Choroid plexus epithelial cell (primary cell): ENCODE data around the gene LRRC61.
"Not testable (repeated sequence)": the region's sequence is repeated elsewhere in the genome, so short reads cannot be mapped to it uniquely, and the experiment has no call there.

Source experiments
- DNase-seq: peaks from one replicate; pipeline ENCODE4 v3.0.0-alpha.2; 2010; ENCODE audit warnings: low read depth
- H3K4me3 ChIP-seq: 2 replicates; pipeline ENCODE4 v1.5.1; 2011; ENCODE audit warnings: low read depth, mild to moderate bottlenecking, control low read depth, low read length, moderate library complexity
- TF ChIP-seq, protein P1 (sequence below): conservative IDR thresholded peaks from 2 replicates; pipeline ENCODE4 v1.5.1; 2011; ENCODE audit warnings: low read depth, mild to moderate bottlenecking, control low read depth, inconsistent platforms, low read length, moderate library complexity

LRRC61 gene, protein sequence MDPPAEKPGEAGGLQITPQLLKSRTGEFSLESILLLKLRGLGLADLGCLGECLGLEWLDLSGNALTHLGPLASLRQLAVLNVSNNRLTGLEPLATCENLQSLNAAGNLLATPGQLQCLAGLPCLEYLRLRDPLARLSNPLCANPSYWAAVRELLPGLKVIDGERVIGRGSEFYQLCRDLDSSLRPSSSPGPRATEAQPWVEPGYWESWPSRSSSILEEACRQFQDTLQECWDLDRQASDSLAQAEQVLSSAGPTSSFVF

DNA sequence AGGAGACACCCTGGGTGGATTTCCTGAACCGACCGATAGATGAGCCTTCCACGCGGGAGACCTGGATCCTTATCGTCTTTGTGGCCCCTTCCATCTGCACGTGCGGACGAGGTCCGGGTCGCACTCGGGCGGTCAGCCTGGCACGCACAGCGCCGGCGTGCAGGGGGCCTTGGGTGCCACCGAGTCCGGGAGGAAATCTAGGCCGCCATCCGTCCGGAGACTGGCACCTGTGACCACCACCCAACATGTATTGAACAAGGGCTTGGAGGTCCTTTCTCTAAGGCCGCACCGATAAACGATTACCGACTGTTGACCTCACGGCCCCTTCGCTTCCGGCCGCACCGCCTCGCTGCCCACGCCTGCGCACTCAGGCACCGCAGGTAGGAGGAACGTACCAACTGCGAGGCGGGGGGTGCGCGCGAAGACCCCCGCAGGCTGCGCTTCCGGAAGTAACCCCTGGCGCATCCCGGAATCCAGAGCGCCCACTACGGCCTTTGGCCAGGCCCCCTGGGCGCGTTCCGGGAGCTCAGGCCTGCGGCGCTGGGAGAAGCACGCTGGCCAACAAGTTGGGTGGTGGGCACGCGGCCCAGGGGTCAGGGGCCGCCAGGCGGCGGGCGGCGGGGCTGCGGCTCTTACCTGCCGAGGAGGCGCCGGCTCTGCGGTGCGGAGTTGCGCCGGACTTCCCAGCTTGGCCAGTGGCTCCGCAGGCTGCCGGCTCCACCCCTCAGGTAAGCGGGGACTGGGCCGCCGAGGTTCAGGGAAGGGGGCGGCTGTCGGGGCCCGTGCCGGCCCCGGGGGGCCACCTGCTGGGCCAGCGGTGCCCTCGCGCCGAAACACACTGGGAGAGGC, at the start of gene LRRC61, which contains the start of gene ACTR3C:
Gene LRRC61, plus strand, starts transcription at position 523 of the 849 bp plus-strand sequence. CDS start 13,507 bp downstream, outside the sequence.
Gene ACTR3C, minus strand, starts transcription at position 713 of the 849 bp plus-strand sequence. CDS start 28,249 bp downstream, outside the sequence.
- peak; percentile 15 for DNase-seq
- TF ChIP-seq, protein P1, sequence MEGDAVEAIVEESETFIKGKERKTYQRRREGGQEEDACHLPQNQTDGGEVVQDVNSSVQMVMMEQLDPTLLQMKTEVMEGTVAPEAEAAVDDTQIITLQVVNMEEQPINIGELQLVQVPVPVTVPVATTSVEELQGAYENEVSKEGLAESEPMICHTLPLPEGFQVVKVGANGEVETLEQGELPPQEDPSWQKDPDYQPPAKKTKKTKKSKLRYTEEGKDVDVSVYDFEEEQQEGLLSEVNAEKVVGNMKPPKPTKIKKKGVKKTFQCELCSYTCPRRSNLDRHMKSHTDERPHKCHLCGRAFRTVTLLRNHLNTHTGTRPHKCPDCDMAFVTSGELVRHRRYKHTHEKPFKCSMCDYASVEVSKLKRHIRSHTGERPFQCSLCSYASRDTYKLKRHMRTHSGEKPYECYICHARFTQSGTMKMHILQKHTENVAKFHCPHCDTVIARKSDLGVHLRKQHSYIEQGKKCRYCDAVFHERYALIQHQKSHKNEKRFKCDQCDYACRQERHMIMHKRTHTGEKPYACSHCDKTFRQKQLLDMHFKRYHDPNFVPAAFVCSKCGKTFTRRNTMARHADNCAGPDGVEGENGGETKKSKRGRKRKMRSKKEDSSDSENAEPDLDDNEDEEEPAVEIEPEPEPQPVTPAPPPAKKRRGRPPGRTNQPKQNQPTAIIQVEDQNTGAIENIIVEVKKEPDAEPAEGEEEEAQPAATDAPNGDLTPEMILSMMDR, result no peak
- peak within 1 kb of the TSS; percentile 66 for H3K4me3 ChIP-seq

DNA sequence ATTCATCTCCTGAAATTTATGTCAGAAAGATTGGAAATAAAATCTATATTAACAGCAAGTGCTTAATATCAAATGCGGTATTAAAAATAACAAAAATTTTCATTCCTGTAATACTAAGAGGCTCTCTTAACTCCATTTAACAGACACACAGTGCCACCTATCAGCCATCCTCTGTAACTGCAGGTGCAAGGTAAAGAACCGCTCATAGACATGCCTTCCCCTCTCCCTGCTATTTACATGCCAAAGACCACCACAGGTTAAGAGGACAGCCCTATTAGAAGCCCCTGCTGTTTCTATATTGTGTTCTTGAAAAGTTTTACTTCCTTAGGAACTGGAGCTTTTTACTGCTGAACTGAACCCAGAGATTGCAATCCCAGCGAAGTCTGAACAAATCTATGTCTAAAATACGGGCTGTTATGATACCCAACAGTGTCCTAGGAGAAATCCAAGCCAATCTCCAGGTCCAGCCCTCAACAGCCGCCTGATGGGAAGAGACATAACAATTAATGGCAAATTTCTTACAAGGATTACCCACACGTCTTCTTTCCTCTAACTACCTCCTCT, 46.9 kb upstream of the LRRC61 start:
- peak; percentile 50 for DNase-seq
- TF ChIP-seq, protein P1, result peak; percentile 61
- H3K4me3 ChIP-seq, result not testable (repeated sequence)

GRCh38 chr7:150278383-150278782, 44.8 kb upstream of the LRRC61 start:
- DNase-seq, H3K4me3 ChIP-seq: not testable (repeated sequence)

DNA sequence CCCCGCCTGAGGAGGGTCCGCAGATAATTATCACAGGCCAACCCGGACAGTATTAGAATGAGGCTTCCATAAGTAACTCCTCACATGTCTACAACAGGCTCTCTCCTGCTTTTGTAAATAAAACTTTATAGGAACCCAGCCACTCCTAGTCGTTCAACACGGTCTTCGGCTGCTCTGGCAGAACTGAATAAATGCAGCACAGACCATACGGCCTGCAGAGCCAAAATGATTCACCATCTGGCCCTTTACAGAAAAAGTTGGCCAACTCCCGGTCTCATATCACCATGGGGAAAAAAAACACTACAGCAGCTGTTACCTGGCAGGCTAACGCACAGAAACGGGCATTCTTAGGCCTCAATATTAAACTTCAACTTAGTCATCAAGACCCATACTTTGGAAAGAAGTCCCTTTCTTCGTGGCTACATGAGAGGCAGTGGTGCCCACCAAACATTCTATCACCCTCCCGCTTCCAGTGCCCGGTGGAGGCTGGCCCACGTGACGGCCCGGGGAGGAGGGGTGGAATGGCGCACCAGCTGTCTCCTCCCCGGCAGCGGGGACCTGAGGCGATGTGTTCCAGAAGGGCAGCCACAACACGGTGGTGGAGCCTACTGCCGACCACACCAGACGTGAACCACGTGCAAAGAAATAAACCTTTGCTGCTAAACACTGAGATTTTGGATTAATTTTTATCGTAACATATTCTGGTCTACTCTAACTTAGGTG, 41.3 kb upstream of the LRRC61 start:
- not testable (repeated sequence) for DNase-seq, H3K4me3 ChIP-seq

DNA sequence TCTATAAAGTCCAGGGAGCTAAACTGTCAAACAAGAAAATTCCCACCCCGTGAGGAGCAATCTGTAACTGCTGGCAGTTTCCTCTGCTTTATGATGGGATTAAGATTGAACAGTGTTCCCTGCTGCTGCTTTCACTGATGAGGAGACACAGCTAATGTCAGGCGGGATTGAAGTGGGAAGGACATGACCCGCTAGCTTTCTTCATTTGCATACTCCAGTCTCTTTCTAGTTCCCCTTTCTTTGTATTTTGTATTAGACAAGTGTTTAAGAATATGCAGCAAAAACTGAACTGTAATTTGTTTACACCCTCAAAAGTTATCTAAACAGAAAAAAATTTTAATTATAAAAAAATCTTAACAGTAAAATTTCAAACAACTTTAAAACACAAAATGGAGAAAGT, 40.0 kb upstream of the LRRC61 start:
- DNase-seq, H3K4me3 ChIP-seq: not testable (repeated sequence)

- DNase-seq, H3K4me3 ChIP-seq: not testable (repeated sequence)
These were observed 39.5 kb upstream of the LRRC61 start for GRCh38 chr7:150283608-150284007.

GRCh38 chr7:150285849-150286754, 37.1 kb upstream of the LRRC61 start:
- peak; percentile 27 for DNase-seq
- TF ChIP-seq, protein P1, result peak; percentile 61
- not testable (repeated sequence) for H3K4me3 ChIP-seq

DNA sequence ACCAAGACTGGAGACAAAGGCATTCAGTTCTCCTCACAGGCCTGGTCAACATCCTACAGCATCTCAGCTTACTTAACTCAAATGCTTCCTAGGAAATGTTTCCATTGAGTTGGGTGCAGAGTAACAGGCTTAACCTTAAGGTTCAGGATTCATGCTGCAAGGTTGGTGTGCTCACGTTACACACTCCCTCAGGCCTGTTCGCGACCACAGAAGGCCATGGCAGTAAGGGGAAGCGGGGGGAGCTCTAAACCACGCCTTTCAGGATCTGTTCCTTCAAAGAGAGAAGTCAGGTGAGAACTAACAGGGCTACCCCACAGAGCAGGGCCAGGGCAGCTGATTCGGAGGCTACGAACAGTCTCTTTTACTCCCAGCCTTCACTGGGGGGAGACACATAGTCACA, 35.3 kb upstream of the LRRC61 start:
- not testable (repeated sequence) for DNase-seq, H3K4me3 ChIP-seq

- H3K4me3 ChIP-seq, DNase-seq: not testable (repeated sequence)
These were observed 34.3 kb upstream of the LRRC61 start for GRCh38 chr7:150288816-150289215.

DNA sequence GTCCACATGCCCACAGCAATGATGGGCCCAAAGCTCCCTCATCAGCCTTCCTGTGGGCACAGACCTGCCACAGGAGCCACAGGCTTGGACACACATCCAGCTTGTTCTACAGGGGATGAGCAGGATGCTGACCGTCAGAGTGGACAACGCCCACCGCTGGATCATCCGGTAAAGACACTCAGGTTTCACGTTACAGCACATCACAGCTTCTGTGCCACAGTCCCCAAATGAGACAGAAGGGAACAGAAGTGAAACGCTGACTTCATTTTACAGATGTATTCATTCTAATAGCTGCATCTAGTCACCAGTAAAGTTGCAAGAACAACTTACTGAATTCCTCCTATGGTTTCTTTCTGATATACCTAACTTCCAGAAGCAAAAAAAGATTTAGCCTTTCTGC, 32.8 kb upstream of the LRRC61 start:
- not testable (repeated sequence) for DNase-seq

DNA sequence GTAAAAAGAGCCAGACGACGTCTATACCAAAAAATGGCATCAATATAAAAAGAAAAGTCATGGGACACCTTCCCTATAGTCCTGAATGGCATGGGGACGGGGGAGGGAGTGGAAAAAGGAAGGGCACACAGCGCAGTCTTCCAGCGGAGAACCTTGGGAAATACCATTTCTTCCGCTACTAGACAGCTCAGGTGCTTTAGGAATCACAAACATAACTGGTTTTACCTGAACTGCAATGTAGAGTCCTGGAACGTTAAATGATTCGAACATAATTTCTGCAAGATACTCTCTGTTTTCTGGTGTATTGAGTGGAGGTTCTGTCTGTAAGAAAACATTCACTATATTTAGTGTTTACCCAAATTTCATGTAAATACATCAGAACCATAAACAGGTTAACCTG, 28.1 kb upstream of the LRRC61 start:
- H3K4me3 ChIP-seq, DNase-seq: not testable (repeated sequence)

More for the DNA sequence above, 32.8 kb upstream of the LRRC61 start:
- H3K4me3 ChIP-seq, result not testable (repeated sequence)

DNA sequence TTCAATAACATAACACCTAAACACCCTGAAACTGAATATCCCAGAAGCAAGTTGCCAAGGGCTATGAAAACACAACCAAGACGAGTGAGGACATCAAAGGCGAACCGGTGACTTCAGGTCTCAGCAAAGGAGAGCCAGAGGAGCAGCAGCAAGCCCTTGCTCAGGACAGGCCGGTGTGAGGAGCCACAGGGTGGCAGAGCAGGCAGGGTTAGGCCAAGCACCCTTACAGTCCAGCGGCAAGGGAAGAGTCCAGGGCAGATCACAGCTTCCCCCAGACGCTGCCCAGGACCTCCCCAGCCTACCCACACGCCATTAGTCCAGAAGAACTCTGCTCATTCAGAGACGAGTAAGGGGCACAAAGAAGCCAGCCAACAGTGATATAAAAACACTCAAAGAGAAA, 27.5 kb upstream of the LRRC61 start:
- not testable (repeated sequence) for DNase-seq, H3K4me3 ChIP-seq

DNA sequence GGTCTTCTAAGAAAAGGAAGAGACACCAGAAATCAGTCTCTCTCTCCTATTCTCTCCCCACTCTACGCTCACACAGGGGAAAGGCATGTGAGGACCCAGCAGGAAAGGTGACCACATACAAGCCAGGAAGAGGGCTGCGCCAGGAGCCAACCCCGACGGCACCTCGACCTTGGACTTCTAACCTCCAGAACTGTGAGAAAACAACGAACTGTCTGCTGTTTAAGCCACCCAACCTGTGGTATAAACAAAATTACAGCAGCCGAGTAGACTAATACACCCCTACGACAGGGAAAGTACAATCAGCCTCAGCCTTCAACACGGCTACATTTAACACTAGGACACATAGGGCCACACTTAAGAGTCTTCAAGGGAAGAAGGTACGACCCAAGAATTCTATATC, 26.4 kb upstream of the LRRC61 start:
- not testable (repeated sequence) for DNase-seq, H3K4me3 ChIP-seq

DNA sequence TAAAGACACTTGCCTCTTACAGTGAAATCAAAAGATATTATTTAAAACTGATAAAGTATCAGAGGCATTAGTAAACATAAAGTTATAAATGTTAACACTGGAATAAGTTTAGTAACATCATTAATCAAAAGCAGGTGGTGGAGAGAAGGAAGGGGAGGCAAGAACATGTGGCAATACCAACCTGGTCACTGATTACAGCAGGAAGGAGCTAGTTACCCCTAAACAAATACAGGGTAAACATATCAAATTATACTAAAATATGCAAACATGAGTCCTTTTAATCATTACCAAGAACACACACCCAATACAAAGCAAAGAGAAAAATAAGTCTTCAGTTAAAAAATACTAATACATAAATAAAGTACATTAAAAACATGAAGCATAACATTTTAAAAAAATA, 25.2 kb upstream of the LRRC61 start:
- H3K4me3 ChIP-seq, DNase-seq: not testable (repeated sequence)
